Astrocyte (in vitro differentiated cells and primary cell): ENCODE results near the gene RBCK1.

Source experiments
- CTCF ChIP-seq: IDR thresholded peaks from 2 replicates; pipeline ENCODE4 v1.5.1; 2011; ENCODE audit warnings: low read depth, mild to moderate bottlenecking, inconsistent platforms, low read length, moderate library complexity; ENCODE audit not compliant: insufficient read depth
- EZH2 ChIP-seq: IDR thresholded peaks from 2 replicates; pipeline ENCODE4 v1.6.1; 2012; ENCODE audit warnings: mild to moderate bottlenecking, low read length, inconsistent platforms; ENCODE audit not compliant: insufficient read depth

DNA sequence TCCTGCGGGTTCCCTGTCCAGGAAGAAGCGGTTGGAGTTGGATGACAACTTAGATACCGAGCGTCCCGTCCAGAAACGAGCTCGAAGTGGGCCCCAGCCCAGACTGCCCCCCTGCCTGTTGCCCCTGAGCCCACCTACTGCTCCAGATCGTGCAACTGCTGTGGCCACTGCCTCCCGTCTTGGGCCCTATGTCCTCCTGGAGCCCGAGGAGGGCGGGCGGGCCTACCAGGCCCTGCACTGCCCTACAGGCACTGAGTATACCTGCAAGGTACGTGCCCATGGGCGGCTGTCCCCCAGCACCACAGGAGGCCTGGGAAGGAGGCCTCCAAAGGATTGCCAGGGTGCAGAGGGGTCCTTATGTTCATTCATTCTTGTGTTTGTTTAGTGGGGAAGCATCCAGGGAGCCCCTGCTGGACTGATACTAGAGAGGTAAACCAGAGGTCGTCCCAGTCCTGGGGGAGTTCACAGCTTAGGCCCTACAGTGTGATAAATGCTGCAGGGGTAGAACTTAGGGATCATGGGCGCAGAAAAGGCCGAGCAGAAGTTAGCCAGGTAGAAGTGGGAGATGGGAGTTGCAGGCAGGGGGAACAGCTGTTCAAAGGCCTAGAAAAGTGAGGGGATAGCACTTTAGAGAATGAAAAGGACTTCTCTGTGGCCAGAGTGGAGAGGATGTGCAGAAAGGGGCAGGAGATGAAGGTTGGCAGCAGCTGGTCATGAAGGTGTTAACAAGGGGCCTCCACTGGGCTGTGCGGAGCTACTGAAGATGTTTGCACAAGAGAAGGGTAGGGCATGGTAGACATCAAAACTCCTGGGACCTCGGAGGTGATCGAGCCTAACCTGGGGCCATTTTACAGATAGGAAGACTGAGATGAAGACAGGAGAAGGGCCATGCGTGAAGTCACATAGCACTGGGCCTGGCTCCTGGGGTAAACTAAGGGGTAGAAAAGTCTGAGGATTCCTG, 19.8 kb upstream of the RBCK1 start:
- no peak for TF ChIP-seq CTCF
- TF ChIP-seq EZH2: no peak
